Endothelial cell of umbilical vein (primary cell): Measurements from ENCODE around the gene SNTA1. TPM values are rescaled to one million over a fixed set of nuclear protein-coding genes. Genes with fewer than 3 reads are reported as not detected.
"Not testable (repeated sequence)": the region's sequence is repeated elsewhere in the genome, so short reads cannot be mapped to it uniquely, and the experiment has no call there.

Source experiments
- BruUV-seq: library from RNA; stranded (reverse); fragments of 400-500 nt; replicated peaks from 2 replicates; lab custom pipeline; 2021; lab: Mats Ljungman, UMichigan
- CTCF ChIA-PET: fragments of 300-600, 350-600 bp; sonication (Branson Sonifier 250); formaldehyde crosslinking; loops from one replicate; lab custom pipeline; 2021; ENCODE audit warnings: antibody characterized with exemption, inconsistent platforms; lab: Charles Lee
- POLR2A ChIA-PET: fragments of 300-600, 350-600 bp; sonication (Branson Sonifier 250); formaldehyde crosslinking; loops from one replicate; lab custom pipeline; 2021; ENCODE audit warnings: antibody characterized with exemption, inconsistent platforms; lab: Charles Lee
- DNase-seq: peaks from one replicate; pipeline ENCODE4 v3.0.0-alpha.2; 2011; ENCODE audit warnings: low read depth, low spot score
- FAIRE-seq: peaks from 2 replicates; lab custom pipeline; 2011; peaks lifted over from hg19 to GRCh38; lab: Jason Lieb, UNC
- H2AFZ ChIP-seq: 2 replicates; pipeline ENCODE4 v1.6.0; 2012; ENCODE audit warnings: low read depth, low read length, control low read depth, inconsistent platforms
- H3K27ac ChIP-seq: 2 replicates; pipeline ENCODE4 v1.5.1; 2011; ENCODE audit warnings: low read depth, mild to moderate bottlenecking, control low read depth, low read length, moderate library complexity; ENCODE audit not compliant: insufficient read depth
- H3K27me3 ChIP-seq, 2 experiments: 2 replicates each; pipeline versions ENCODE4 v1.6.0 to v1.6.1; 2011; ENCODE audit warnings: low read length in 2 of 2, mixed read lengths in 1 of 2; ENCODE audit not compliant: control insufficient read depth in 2 of 2, insufficient read depth in 2 of 2
- H3K36me3 ChIP-seq, 2 experiments: 2 replicates in 1 of 2; 3 replicates in 1 of 2; pipeline ENCODE4 v1.5.1; 2011; ENCODE audit warnings: low read length in 2 of 2, mild to moderate bottlenecking in 1 of 2, moderate library complexity in 1 of 2; ENCODE audit not compliant: control insufficient read depth in 2 of 2, insufficient read depth in 2 of 2; ENCODE audit errors: extremely low read depth in 1 of 2
- H3K4me1 ChIP-seq: 3 replicates; pipeline ENCODE4 v1.5.1; 2011; ENCODE audit warnings: mild to moderate bottlenecking, low read length; ENCODE audit not compliant: control insufficient read depth, insufficient read depth; ENCODE audit errors: extremely low read depth
- H3K4me2 ChIP-seq: 2 replicates; pipeline ENCODE4 v1.6.1; 2011; ENCODE audit warnings: low read length, control low read depth, mixed read lengths; ENCODE audit not compliant: insufficient read depth
- H3K4me3 ChIP-seq, 3 experiments: fragments of 200-600 bp in 1 of 3; sonication (generic), shearing (Covaris generic) in 1 of 3; replicated peaks in 1 of 3; 2 replicates each; pipeline ENCODE4 v1.5.1; 2011 to 2016; ENCODE audit warnings: control low read depth in 3 of 3, low read length in 3 of 3, mild to moderate bottlenecking in 2 of 3, inconsistent platforms in 1 of 3, low read depth in 1 of 3, moderate library complexity in 1 of 3; ENCODE audit not compliant: insufficient read depth in 1 of 3
- H3K79me2 ChIP-seq: 2 replicates; pipeline ENCODE4 v1.6.0; 2012; ENCODE audit warnings: low read length, inconsistent platforms; ENCODE audit not compliant: control insufficient read depth, insufficient read depth
- H3K9ac ChIP-seq: replicated peaks from 2 replicates; pipeline ENCODE3; 2011; ENCODE audit warnings: low read length, control low read depth; ENCODE audit not compliant: insufficient read depth; ENCODE audit errors: extremely low read depth
- H3K9me1 ChIP-seq: replicated peaks from 3 replicates; pipeline ENCODE4 v1.6.0; 2011; ENCODE audit warnings: mild to moderate bottlenecking, low read length; ENCODE audit not compliant: control insufficient read depth, insufficient read depth; ENCODE audit errors: extremely low read depth
- H3K9me3 ChIP-seq: replicated peaks from 2 replicates; pipeline ENCODE4 v1.5.1; 2012; ENCODE audit warnings: low read length, inconsistent platforms; ENCODE audit not compliant: control insufficient read depth, insufficient read depth
- H4K20me1 ChIP-seq: replicated peaks from 2 replicates; pipeline ENCODE3; 2011; ENCODE audit warnings: mild to moderate bottlenecking, low read length; ENCODE audit not compliant: control insufficient read depth, insufficient read depth; ENCODE audit errors: extremely low read depth
- CTCF ChIP-seq, 2 donors: IDR thresholded peaks; 1 replicate in 1 of 2; 2 replicates in 1 of 2; pipeline ENCODE4 v1.5.1; 2011; ENCODE audit warnings: low read length in 2 of 2, mild to moderate bottlenecking in 2 of 2, moderate library complexity in 2 of 2, control low read depth in 1 of 2, inconsistent platforms in 1 of 2, low read depth in 1 of 2; ENCODE audit not compliant: insufficient read depth in 1 of 2; ENCODE audit errors: extremely low read depth in 1 of 2
- EZH2 ChIP-seq: IDR thresholded peaks from 2 replicates; pipeline ENCODE4 v1.6.1; 2012; ENCODE audit warnings: borderline replicate concordance, low read depth, mild to moderate bottlenecking, moderate library complexity, low read length, inconsistent platforms; ENCODE audit not compliant: severe bottlenecking
- JUN ChIP-seq: IDR thresholded peaks from 2 replicates; pipeline ENCODE4 v1.6.1; 2011; ENCODE audit warnings: borderline replicate concordance, low read depth; ENCODE audit not compliant: insufficient read length, insufficient read depth
- POLR2A ChIP-seq: IDR thresholded peaks from 2 replicates; pipeline ENCODE4 v1.6.1; 2012; ENCODE audit warnings: low read depth, mild to moderate bottlenecking, control low read depth, low read length
- POLR2AphosphoS5 ChIP-seq: IDR thresholded peaks from 2 replicates; pipeline ENCODE4 v1.6.1; 2012; ENCODE audit warnings: low read depth, mild to moderate bottlenecking, control low read depth, low read length, moderate library complexity; ENCODE audit not compliant: insufficient read depth
- dilution Hi-C: fragments of 300-500 bp; cut with MboI; formaldehyde crosslinking; loops from one replicate; pipeline ENCODE4 v1.15.0; 2019; ENCODE audit warnings: low sequenced_read_pairs; ENCODE audit not compliant: extremely low pct_ligation_motif_present
- intact Hi-C: fragments of 100-400 bp; cut with micrococcal nuclease; formaldehyde crosslinking; loops from one replicate; pipeline ENCODE4 v1.10.0; 2022
- polyA plus RNA-seq, 4 experiments: library from polyadenylated mRNA; depleted of rRNA in 3 of 4; stranded (reverse) in 3 of 4; unstranded in 1 of 4; fragments of >200 nt; gene quantifications; 2 replicates each; pipeline versions ENCODE4 v1.2.1 to v1.2.3, GENCODE V29; 2011 to 2012; ENCODE audit warnings: missing spikeins in 1 of 4
- total RNA-seq: library from RNA; stranded (reverse); gene quantifications from 2 replicates; pipeline ENCODE4 v1.2.3, GENCODE V29; 2021

The SNTA1 gene
- total and polyA plus RNA-seq, 2 donors (not counting 3 experiments of a cell fraction or from before 2014, with no cell fraction given), result 5.2 to 6.0 TPM

- Histone ChIP-seq H3K4me3 (no peak overlapping the region), H3K9me1 (no peaks in the 10 kb centered on the region), H4K20me1 (no peaks in the 10 kb centered on the region), H3K27me3 (no peaks in the 10 kb centered on the region), H3K27ac (no peak overlapping the region), H3K4me1 (no peaks in the 10 kb centered on the region), H3K9ac (no peak overlapping the region), H3K36me3 (no peaks in the 10 kb centered on the region), H2AFZ (no peak overlapping the region), H3K4me2 (no peak overlapping the region), H3K9me3 (no peaks in the 10 kb centered on the region), H3K79me2 (no peaks in the 10 kb centered on the region)
- FAIRE-seq (no peak), DNase-seq (no peak)
- no TSS peak for BruUV-seq
- dilution Hi-C loops, result no loop called here
- intact Hi-C loops, result no loop called here
- CTCF ChIA-PET, result interaction anchor here (1.1 to 1.3 kb wide), 3 partner anchors 11 to 221 kb away, joined by 3 read pairs; no protein-coding TSS in a partner anchor
- TF ChIP-seq CTCF (IDR thresholded peaks at IDR 0.05; ENCODE audit: extremely low read depth in 1 of 2, insufficient read depth in 1 of 2, low read depth in 1 of 2, low read length in 2 of 2) (no peak), POLR2A (no peak), EZH2 (no peak), POLR2AphosphoS5 (no peak), JUN (no peak)
- POLR2A ChIA-PET, result no interaction called here
Measured at GRCh38 chr20:33431797-33432381, 11.7 kb downstream of the SNTA1 start.

- H3K4me3 ChIP-seq, BruUV-seq, H3K4me2 ChIP-seq, H2AFZ ChIP-seq, H3K9me3 ChIP-seq, H3K79me2 ChIP-seq, H3K36me3 ChIP-seq, H4K20me1 ChIP-seq, H3K4me1 ChIP-seq, dilution Hi-C loops, DNase-seq, H3K9me1 ChIP-seq, POLR2A ChIA-PET, H3K27ac ChIP-seq, FAIRE-seq, intact Hi-C loops, H3K9ac ChIP-seq, H3K27me3 ChIP-seq: not testable (repeated sequence)
- CTCF ChIA-PET, result interaction anchor here (1.0 to 1.1 kb wide), 2 partner anchors 10 to 12 kb away, joined by 3 read pairs; no protein-coding TSS in a partner anchor
Measured at GRCh38 chr20:33423875-33424274, 19.7 kb downstream of the SNTA1 start.
